HEK293 (cell line): ENCODE data around the gene CLDN7.

ENCODE experiments used
- CTCF ChIA-PET: fragments of 350-600 bp; formaldehyde crosslinking; extraction: SDS; loops from one replicate; lab custom pipeline; 2021; ENCODE audit warnings: antibody characterized with exemption; lab: Yijun Ruan, JAX
- POLR2A ChIA-PET: fragments of 300-600 bp; formaldehyde crosslinking; extraction: SDS; loops from one replicate; lab custom pipeline; 2020; ENCODE audit warnings: antibody characterized with exemption, inconsistent platforms; lab: Yijun Ruan, JAX
- H3K27ac ChIP-seq: fragments of 200-500 bp; sonication (Bioruptor generic); 2 replicates; pipeline ENCODE4 v1.5.1; 2014; ENCODE audit warnings: low read depth, low read length, control low read depth, inconsistent platforms; ENCODE audit errors: extremely low read depth
- H3K36me3 ChIP-seq, 2 experiments: fragments of 200-500 bp in 1 of 2; sonication (Bioruptor generic) in 1 of 2; 1 replicate in 1 of 2; 2 replicates in 1 of 2; pipeline ENCODE4 v1.5.1; 2014 to 2017; ENCODE audit warnings: inconsistent platforms in 2 of 2, low read length in 2 of 2; ENCODE audit not compliant: control insufficient read depth in 2 of 2, insufficient read depth in 1 of 2
- H3K4me1 ChIP-seq: fragments of 200-500 bp; sonication (Bioruptor generic); 2 replicates; pipeline ENCODE4 v1.5.1; 2014; ENCODE audit warnings: mild to moderate bottlenecking, low read length, inconsistent platforms; ENCODE audit not compliant: control insufficient read depth, insufficient read depth
- H3K4me3 ChIP-seq: 2 replicates; pipeline ENCODE4 v1.5.1; 2011; ENCODE audit warnings: low read depth, mild to moderate bottlenecking, control low read depth, low read length, moderate library complexity
- H3K9me3 ChIP-seq: fragments of 200-500 bp; sonication (Bioruptor generic); 2 replicates; pipeline ENCODE4 v1.5.1; 2014; ENCODE audit warnings: low read depth, low read length, inconsistent platforms; ENCODE audit not compliant: control insufficient read depth, insufficient read depth
- BCL11B ChIP-seq: fragments of 450-650 bp; formaldehyde crosslinking; IDR thresholded peaks from 2 replicates; pipeline ENCODE4 v1.5.1; 2016; ENCODE audit warnings: low read depth, missing biosample characterization, missing genetic modification characterization
- PBX3 ChIP-seq: sonication (generic); formaldehyde crosslinking; IDR thresholded peaks from 2 replicates; pipeline ENCODE4 v1.8.1; 2022; ENCODE audit warnings: mild to moderate bottlenecking, moderate library complexity, missing genetic modification reagents
- PRDM1 ChIP-seq: fragments of 450-650 bp; formaldehyde crosslinking; IDR thresholded peaks from 2 replicates; pipeline ENCODE4; 2016; ENCODE audit warnings: missing biosample characterization, missing genetic modification characterization
- REST ChIP-seq: fragments of 450-650 bp; formaldehyde crosslinking; IDR thresholded peaks from 2 replicates; pipeline ENCODE4 v1.5.1; 2016; ENCODE audit warnings: missing biosample characterization, missing genetic modification characterization
- ZBTB1 ChIP-seq: fragments of 450-650 bp; formaldehyde crosslinking; IDR thresholded peaks from 2 replicates; pipeline ENCODE4 v1.5.1; 2016; ENCODE audit warnings: missing biosample characterization, missing genetic modification characterization
- ZBTB20 ChIP-seq: fragments of 450-650 bp; formaldehyde crosslinking; IDR thresholded peaks from 2 replicates; pipeline ENCODE4 v1.5.1; 2016; ENCODE audit warnings: missing biosample characterization, missing genetic modification characterization
- ZBTB21 ChIP-seq: fragments of 450-650 bp; formaldehyde crosslinking; IDR thresholded peaks from 2 replicates; pipeline ENCODE4 v1.5.1; 2017; ENCODE audit warnings: missing biosample characterization, missing genetic modification characterization
- ZBTB48 ChIP-seq: fragments of 450-650 bp; formaldehyde crosslinking; IDR thresholded peaks from 2 replicates; pipeline ENCODE4 v1.5.1; 2016; ENCODE audit warnings: missing biosample characterization, missing genetic modification characterization
- ZBTB8A ChIP-seq: fragments of 450-650 bp; formaldehyde crosslinking; IDR thresholded peaks from 2 replicates; pipeline ENCODE4 v1.5.1; 2016; ENCODE audit warnings: missing biosample characterization, missing genetic modification characterization
- ZIC2 ChIP-seq: fragments of 450-650 bp; formaldehyde crosslinking; IDR thresholded peaks from 2 replicates; pipeline ENCODE4 v1.5.1; 2016; ENCODE audit warnings: missing biosample characterization, missing genetic modification characterization
- ZNF132 ChIP-seq: fragments of 450-650 bp; formaldehyde crosslinking; IDR thresholded peaks from 2 replicates; pipeline ENCODE4 v1.5.1; 2017; ENCODE audit warnings: missing biosample characterization, missing genetic modification characterization, borderline replicate concordance
- ZNF16 ChIP-seq: fragments of 450-650 bp; formaldehyde crosslinking; IDR thresholded peaks from 2 replicates; pipeline ENCODE4 v1.5.1; 2016; ENCODE audit warnings: low read depth, missing biosample characterization, missing genetic modification characterization
- ZNF341 ChIP-seq: fragments of 450-650 bp; formaldehyde crosslinking; IDR thresholded peaks from 2 replicates; pipeline ENCODE4; 2016; ENCODE audit warnings: low read depth, missing biosample characterization, missing genetic modification characterization
- ZNF394 ChIP-seq: fragments of 450-650 bp; formaldehyde crosslinking; IDR thresholded peaks from 2 replicates; pipeline ENCODE4 v1.5.1; 2016; ENCODE audit warnings: missing biosample characterization, missing genetic modification characterization, mild to moderate bottlenecking, moderate library complexity, borderline replicate concordance
- ZNF449 ChIP-seq: fragments of 450-650 bp; formaldehyde crosslinking; IDR thresholded peaks from 2 replicates; pipeline ENCODE4 v1.5.1; 2017; ENCODE audit warnings: missing biosample characterization, mild to moderate bottlenecking, missing genetic modification characterization, moderate library complexity
- ZNF561 ChIP-seq: fragments of 450-650 bp; IDR thresholded peaks from 2 replicates; pipeline ENCODE4 v1.5.1; 2018; ENCODE audit warnings: missing biosample characterization, missing genetic modification characterization, borderline replicate concordance
- ZNF629 ChIP-seq: fragments of 450-650 bp; formaldehyde crosslinking; IDR thresholded peaks from 2 replicates; pipeline ENCODE4 v1.5.1; 2017; ENCODE audit warnings: missing biosample characterization, missing genetic modification characterization
- ZNF654 ChIP-seq: fragments of 450-650 bp; formaldehyde crosslinking; IDR thresholded peaks from 2 replicates; pipeline ENCODE4 v1.5.1; 2016; ENCODE audit warnings: low read depth, missing biosample characterization, missing genetic modification characterization
- ZNF692 ChIP-seq: fragments of 450-650 bp; formaldehyde crosslinking; IDR thresholded peaks from 2 replicates; pipeline ENCODE4 v1.5.1; 2016; ENCODE audit warnings: missing biosample characterization, missing genetic modification characterization
- ZNF776 ChIP-seq: fragments of 450-650 bp; formaldehyde crosslinking; IDR thresholded peaks from 2 replicates; pipeline ENCODE4 v1.5.0; 2017; ENCODE audit warnings: missing biosample characterization, missing genetic modification characterization, borderline replicate concordance
- ZSCAN30 ChIP-seq: fragments of 450-650 bp; IDR thresholded peaks from 2 replicates; pipeline ENCODE4 v1.5.1; 2018; ENCODE audit warnings: missing biosample characterization, mild to moderate bottlenecking, missing genetic modification characterization, moderate library complexity
- TF ChIP-seq, protein P1 (sequence below): fragments of 450-650 bp; formaldehyde crosslinking; optimal IDR thresholded peaks from 2 replicates; pipeline ENCODE3; 2016; ENCODE audit warnings: missing biosample characterization, mild to moderate bottlenecking, missing genetic modification characterization
- TF ChIP-seq, protein P2 (sequence below): fragments of 450-650 bp; formaldehyde crosslinking; IDR thresholded peaks from 2 replicates; pipeline ENCODE4 v1.5.1; 2016; ENCODE audit warnings: missing biosample characterization, missing genetic modification characterization
- TF ChIP-seq, protein P3 (sequence below): fragments of 450-650 bp; formaldehyde crosslinking; IDR thresholded peaks from 2 replicates; pipeline ENCODE4 v1.5.1; 2016; ENCODE audit warnings: missing biosample characterization, missing genetic modification characterization

CLDN7 gene

GRCh38 chr17:7280519-7281073 is 18.3 kb upstream of the CLDN7 start (continued):
- TF ChIP-seq ZNF16 (tag by site-specific recombination) (no peak), PRDM1 (tag by site-specific recombination) (peak; percentile 74), REST (0 out of 2 replicates have a peak, but pooled peaks have one; percentile 23), ZNF692 (tag by site-specific recombination) (peak; percentile 54; the same call in 1 of the 2 replicates), PBX3 (CRISPR knock-in tag) (peak; percentile 88), ZNF341 (peak; percentile 62), ZNF629 (tag by site-specific recombination) (peak; percentile 30), ZNF654 (tag by site-specific recombination) (peak; percentile 83), ZBTB8A (peak; percentile 41; the same call in 1 of the 2 replicates), ZBTB21 (no peak), ZNF561 (tag by site-specific recombination) (0 out of 2 replicates have a peak, but pooled peaks have one; percentile 41), ZIC2 (tag by site-specific recombination) (no peak), ZBTB48 (no peak), ZBTB20 (peak; percentile 80), BCL11B (tag by site-specific recombination) (peak; percentile 85), ZNF394 (tag by site-specific recombination) (peak; percentile 71)
- TF ChIP-seq, protein P1, sequence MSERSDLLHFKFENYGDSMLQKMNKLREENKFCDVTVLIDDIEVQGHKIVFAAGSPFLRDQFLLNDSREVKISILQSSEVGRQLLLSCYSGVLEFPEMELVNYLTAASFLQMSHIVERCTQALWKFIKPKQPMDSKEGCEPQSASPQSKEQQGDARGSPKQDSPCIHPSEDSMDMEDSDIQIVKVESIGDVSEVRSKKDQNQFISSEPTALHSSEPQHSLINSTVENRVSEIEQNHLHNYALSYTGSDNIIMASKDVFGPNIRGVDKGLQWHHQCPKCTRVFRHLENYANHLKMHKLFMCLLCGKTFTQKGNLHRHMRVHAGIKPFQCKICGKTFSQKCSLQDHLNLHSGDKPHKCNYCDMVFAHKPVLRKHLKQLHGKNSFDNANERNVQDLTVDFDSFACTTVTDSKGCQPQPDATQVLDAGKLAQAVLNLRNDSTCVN, result peak; percentile 46
- TF ChIP-seq, protein P2, sequence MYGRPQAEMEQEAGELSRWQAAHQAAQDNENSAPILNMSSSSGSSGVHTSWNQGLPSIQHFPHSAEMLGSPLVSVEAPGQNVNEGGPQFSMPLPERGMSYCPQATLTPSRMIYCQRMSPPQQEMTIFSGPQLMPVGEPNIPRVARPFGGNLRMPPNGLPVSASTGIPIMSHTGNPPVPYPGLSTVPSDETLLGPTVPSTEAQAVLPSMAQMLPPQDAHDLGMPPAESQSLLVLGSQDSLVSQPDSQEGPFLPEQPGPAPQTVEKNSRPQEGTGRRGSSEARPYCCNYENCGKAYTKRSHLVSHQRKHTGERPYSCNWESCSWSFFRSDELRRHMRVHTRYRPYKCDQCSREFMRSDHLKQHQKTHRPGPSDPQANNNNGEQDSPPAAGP (tag by site-specific recombination), result peak; percentile 56; the same call in 1 of the 2 replicates

DNA sequence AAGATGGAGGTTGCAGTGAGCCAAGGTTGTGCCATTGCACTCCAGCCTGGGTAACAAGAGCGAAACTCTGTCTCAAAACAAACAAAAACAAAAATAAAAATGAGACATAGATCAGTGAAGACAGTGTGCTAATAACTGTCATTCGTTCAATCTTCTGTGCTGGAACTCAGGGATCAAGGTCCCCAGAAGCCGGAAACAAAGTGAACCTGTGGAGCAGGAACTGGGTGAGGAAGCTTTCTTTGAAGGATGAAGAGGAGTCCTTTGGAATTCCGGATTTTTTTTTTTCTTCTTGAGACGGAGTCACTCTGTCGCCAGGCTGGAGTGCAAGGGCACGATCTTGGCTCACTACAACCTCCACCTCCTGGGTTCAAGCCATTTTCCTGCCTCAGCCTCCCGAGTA is 17.2 kb upstream of the CLDN7 start:
- ChIA-PET POLR2A (interaction anchor here (1.0 kb wide), 1 partner anchor 9 kb away, joined by 3 read pairs; no protein-coding TSS in a partner anchor), CTCF (interaction anchor here (0.6 to 9.0 kb wide), 13 partner anchors 10 to 269 kb away, joined by 3 to 160 read pairs (median 4); partner anchors contain the start of gene ACAP1)
- no peaks in the 10 kb centered on the region for H3K9me3 ChIP-seq
- H3K4me1 ChIP-seq, result peaks cover 9% of the 10 kb centered on the region
- H3K36me3 ChIP-seq, result no peaks in the 10 kb centered on the region; a peak in 1 of 3 replicates
- no peak overlapping the region for H3K27ac ChIP-seq
- H3K4me3 ChIP-seq, result no peak overlapping the region
- no peak for TF ChIP-seq ZNF776
- no peak for TF ChIP-seq ZSCAN30 (tag by site-specific recombination)
- TF ChIP-seq ZBTB1 (tag by site-specific recombination), result no peak
- no peak for TF ChIP-seq ZNF449 (tag by site-specific recombination)
- TF ChIP-seq ZBTB21, result no peak
- no peak for TF ChIP-seq ZNF132 (tag by site-specific recombination)
- TF ChIP-seq, protein P3, sequence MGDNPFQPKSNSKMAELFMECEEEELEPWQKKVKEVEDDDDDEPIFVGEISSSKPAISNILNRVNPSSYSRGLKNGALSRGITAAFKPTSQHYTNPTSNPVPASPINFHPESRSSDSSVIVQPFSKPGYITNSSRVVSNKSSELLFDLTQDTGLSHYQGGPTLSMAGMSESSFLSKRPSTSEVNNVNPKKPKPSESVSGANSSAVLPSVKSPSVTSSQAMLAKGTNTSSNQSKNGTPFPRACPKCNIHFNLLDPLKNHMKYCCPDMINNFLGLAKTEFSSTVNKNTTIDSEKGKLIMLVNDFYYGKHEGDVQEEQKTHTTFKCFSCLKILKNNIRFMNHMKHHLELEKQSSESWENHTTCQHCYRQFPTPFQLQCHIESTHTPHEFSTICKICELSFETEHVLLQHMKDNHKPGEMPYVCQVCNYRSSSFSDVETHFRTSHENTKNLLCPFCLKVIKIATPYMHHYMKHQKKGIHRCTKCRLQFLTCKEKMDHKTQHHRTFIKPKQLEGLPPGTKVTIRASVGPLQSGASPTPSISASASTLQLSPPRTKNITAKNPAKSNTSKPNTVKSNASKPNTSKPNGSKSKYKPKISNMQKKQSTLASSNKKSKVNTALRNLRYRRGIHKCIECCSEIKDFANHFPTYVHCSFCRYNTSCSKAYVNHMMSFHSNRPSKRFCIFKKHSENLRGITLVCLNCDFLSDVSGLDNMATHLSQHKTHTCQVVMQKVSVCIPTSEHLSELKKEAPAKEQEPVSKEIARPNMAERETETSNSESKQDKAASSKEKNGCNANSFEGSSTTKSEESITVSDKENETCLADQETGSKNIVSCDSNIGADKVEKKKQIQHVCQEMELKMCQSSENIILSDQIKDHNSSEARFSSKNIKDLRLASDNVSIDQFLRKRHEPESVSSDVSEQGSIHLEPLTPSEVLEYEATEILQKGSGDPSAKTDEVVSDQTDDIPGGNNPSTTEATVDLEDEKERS (tag by site-specific recombination), result no peak
